Activated CD8-positive, alpha-beta memory T cell treated with anti-CD3 and anti-CD28 coated beads, Interleukin-2, amount 50 U/mL, for 24 hours (primary cell): ENCODE results near the gene XBP1.
"Not testable (repeated sequence)": the region's sequence is repeated elsewhere in the genome, so short reads cannot be mapped to it uniquely, and the experiment has no call there.

Experiments used
- DNase-seq: peaks from one replicate; pipeline ENCODE4 v3.0.0-alpha.2; 2020; ENCODE audit errors: extremely low read depth

The XBP1 gene

GRCh38 chr22:28800308-28801041 is at the start of gene XBP1:
Gene XBP1 (minus strand): TSS chr22:28800569.
- peak; percentile 75 for DNase-seq

DNA sequence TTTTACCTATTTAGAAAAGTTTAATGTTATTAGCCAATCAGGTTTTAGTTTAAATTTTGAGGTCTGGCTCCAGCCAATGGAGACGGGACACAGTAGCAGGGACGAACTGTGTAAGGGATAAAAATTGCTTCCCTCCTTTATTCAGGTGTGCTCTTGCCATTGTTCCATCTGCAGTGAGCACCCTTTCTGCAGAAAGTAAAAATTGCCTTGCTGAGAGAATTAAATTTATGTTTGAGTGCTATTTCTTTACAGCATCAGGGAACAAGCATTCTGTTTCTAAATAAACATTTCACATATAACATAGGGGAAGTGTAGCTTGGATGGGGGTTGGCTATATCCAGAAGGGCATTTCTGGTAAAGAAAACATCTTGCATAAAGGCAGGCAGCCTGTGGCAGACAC is 46.6 kb upstream of the XBP1 start:
- DNase-seq, result no peak

DNA sequence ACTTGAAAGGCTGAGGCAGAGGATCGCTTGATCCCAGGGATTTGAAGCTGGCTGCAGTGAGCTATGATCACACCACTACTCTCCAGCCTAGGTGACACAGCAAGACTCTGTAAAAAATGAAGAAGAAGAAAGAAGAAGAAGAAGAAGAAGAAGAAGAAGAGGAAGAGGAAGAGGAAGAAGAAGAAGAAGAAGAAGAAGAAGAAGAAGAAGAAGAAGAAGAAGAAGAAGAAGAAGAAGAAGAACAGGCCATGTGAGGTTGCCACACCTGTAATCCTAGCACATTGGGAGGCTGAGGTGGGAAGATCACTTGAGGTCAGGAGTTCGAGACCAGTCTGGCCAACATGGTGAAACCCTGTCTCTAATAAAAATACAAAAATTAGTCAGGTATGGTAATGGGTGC is 43.9 kb upstream of the XBP1 start:
- DNase-seq, result not testable (repeated sequence)

DNA sequence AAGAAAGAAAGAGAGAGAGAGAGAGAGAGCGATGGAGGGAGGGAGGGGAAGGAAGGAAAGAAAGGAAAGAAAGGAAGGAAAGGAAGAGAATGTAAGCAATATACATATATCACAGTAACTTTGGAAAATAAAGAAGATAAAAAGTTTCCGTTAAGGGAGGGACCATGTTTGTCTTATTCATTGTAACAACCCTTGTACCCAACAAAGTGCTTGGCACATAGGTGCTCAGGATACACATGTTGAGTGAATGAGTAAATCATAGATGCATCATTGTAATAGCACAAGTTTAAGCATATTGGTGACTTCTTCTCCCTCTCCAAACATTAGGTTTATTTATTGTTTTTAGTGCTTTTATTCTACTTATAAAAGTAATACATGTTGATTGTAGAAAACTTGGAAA is 43.3 kb upstream of the XBP1 start:
- no peak for DNase-seq

DNA sequence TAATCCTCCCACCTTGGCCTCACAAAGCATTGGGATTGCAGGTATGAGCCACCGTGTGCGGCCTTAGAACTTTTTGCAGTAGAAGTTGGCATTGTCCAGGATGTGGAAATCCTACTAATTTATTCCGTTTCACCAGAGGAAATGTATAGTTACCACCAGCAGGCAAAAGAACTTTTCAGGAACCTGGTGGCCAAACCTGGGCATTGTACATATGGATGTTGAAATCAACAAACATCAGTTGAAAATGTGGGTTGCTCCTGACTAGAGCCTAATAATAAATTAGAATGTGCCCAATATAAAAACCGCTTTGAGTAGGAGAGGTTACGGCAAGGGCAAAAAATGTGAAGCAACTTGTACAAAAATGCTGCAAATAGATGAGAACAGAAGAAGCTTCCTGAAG is 40.7 kb upstream of the XBP1 start:
- no peak for DNase-seq

DNA sequence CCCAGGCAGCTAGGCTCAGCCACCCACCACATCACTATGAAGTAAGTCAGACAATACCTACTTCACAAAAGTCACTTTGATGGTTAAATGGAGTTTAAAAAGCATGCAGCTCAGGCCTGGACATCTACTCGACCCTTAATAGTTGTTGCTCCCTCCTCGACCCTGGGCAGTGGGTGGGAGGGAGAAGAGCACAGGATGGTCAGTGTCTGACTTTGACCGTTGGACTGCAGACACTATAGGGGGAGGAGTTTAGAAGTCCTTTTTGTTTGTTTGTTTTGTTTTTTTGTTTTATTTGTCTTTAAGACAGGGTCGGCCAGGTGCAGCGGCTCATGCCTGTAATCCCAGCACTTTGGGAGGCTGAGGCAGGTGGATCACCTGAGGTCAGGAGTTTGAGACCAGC is 38.6 kb upstream of the XBP1 start:
- DNase-seq, result no peak

DNA sequence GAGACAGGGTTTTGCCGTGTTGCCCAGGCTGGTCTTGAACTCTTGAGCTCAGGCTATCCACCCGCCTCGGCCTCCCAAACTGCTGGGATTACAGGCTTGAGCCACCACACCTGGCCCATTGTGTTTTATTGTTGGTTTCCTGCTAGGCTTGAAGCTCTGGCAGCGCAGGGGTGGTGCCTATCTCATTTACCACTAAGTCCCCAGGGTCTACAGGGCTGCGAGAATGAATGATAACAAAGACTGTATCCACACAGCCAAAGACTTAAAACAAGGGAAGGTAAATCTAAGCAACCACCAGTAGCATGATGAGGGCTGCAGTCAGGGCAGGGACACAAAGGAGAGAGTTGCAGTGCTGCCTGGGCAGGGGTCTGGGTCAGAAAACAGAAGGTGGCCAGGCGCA is 37.3 kb upstream of the XBP1 start:
- DNase-seq, result no peak

DNA sequence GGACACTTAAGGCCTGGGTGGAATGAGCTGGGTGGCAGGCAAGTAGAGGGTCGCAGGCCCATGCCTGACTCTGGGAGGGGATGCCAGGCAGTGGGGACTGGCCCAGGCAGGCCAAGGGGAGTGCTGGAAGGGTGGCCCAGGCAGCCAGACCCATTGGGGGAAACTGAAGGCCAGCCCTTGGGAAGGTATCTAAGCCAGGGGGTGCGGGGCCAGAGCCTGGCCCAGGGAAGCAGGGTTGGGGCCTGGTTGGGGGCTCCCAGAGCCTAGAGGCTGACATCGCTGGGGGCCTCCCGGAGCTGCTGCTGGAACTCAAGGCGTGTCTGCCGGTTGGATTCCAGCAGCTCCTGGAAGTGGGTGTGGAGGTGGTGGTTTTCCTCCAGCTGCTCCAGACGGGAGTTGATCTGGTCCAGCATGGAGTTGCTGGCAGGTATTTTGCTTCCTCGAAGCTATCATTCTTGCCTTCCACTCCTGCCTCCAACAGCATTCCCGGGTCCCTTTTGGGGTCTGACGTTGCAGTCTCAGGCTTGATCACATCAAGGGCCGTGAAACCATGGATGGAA is 35.3 kb upstream of the XBP1 start:
- DNase-seq, result no peak

DNA sequence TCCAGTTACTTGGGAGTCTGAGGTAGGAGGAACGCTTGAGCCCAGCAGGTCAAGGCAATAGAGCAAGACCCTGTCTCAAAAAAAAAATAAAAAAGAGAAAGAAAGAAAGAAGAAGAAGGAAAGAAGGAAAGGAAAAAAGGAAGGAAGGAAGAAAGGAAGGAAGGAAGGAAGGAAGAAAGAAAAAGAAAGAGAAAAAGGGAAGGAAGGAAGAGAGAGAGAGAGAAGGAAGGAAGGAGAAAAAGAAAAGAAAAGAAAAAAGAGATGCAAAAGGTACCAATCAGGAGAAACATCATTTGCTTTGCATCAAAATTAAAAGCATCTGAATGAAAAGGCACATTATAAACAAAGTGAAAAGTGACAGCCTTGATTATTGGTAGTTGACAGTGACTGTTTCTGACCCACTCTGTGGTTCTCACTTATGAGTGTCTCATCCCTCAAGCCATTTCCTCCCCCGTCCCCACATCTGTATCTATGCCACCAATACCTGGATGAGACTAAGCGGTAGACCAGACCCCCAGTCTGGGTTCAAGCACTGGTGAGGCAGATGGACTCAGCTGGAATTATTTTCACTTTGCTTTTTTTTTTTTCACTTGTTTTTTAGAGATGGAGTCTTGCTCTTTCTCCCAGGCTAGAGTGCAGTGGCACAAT is 33.0 kb upstream of the XBP1 start:
- DNase-seq, result no peak

DNA sequence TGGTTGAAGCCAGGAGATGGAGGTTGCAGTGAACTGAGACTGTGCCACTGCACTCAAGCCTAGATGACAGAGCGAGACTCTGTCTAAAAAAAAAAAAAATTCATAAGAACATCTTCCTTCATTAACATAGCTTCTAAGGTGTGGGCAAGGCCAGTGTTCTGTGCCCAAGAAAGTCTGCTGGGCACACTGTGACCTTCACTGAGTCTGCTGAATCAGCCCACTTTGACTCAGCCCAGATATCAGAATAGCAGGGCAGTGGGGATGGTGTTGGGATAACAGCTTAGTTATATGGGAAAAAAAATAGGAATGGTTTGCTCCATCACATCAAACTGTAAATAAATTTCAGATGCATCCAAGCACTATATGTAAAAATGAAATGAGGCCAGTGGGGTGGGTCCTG is 32.4 kb upstream of the XBP1 start:
- DNase-seq, result no peak

- no peak for DNase-seq
Observed at GRCh38 chr22:28831140-28832072, 31.0 kb upstream of the XBP1 start.

GRCh38 chr22:28830441-28830840 is 30.1 kb upstream of the XBP1 start:
- DNase-seq, result no peak

GRCh38 chr22:28829358-28830181 is 29.2 kb upstream of the XBP1 start:
- DNase-seq, result peak; percentile 29

DNA sequence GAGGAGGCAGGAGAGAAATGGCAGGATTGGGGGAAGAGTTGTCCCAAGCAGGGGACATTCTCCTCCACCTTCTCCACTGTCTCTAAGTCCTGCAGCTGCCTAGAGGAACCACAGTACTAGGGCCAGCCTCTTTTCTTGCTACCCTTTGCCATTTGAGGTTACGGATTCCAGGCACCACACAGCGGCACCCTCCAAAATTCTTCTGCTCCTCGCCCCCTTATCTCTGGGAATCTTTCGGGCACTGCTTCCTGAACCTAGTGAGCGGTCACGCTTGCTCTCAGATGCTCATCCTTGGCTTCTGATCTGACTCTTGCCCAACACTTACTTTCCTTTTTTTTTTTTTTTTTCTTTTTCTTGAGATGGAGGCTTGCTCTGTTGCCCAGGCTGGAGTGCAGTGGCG is 26.6 kb upstream of the XBP1 start:
- no peak for DNase-seq

DNA sequence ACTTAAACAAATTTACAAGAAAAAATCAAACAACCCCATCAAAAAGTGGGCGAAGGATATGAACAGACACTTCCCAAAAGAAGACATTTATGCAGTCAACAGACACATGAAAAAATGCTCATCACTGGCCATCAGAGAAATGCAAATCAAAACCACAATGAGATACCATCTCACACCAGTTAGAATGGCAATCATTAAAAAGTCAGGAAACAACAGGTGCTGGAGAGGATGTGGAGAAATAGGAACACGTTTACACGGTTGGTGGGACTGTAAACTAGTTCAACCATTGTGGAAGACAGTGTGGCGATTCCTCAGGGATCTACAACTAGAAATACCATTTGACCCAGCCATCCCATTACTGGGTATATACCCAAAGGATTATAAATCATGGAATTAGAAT is 26.1 kb upstream of the XBP1 start:
- not testable (repeated sequence) for DNase-seq

- not testable (repeated sequence) for DNase-seq
Observed at GRCh38 chr22:28824455-28824854, 24.1 kb upstream of the XBP1 start.

GRCh38 chr22:28822930-28823551 is 22.7 kb upstream of the XBP1 start:
- no peak for DNase-seq

- DNase-seq, result no peak
Observed at GRCh38 chr22:28821452-28821851, 21.1 kb upstream of the XBP1 start.

DNA sequence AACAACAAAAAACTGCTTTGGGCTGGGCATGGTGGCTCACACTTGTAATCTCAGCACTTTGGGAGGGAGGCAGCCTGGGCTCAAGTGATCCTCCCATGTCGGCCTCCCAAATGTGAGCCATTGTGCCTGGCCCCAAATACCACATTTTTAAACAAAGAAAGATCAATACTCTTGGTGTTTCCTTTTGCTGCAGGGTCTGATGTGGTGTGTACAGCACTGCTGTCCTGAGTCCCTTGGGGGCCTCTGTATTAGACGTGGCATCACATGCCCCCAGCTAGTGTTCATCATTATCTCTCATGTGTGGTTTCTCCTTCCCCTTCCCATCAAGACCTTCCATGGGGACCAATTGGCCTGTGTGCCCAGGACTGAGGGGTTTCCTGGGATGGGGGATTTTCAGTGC is 20.5 kb upstream of the XBP1 start:
- no peak for DNase-seq

GRCh38 chr22:28819253-28820096 is 19.1 kb upstream of the XBP1 start:
- DNase-seq, result no peak
